DMS114 treated with DMSO at 0.1 percent for 48 hours (cell line): ENCODE results near the gene HRH1.
"Not testable (repeated sequence)": the region's sequence is repeated elsewhere in the genome, so short reads cannot be mapped to it uniquely, and the experiment has no call there.

Experiments used
- DNase-seq: peaks from one replicate; lab custom pipeline; 2025; ENCODE audit not compliant: unreplicated experiment; lab: John Stamatoyannopoulos, UW

Gene HRH1

DNA sequence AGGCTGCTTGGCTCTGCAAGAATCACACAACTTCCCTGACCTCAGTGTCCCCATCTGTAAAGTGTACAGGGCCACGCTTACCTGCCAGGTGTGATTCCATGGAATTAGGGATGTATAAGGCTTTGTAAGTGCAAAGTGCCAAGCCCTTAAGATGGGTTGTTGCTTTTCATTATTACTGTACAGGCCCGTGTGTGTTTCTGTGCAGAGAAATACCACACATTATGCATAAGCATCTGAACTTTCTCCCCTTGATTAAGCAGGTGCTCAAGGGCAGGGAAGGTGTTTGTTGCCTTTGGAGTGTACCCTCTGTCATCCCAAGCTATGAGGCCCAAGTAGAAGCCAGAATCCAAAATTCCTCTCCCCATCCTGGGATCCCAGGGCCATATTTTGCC is 13.6 kb upstream of the HRH1 start:
- no peak for DNase-seq

- no peak for DNase-seq
Measured at GRCh38 chr3:11143476-11143875, 10.8 kb upstream of the HRH1 start.

DNA sequence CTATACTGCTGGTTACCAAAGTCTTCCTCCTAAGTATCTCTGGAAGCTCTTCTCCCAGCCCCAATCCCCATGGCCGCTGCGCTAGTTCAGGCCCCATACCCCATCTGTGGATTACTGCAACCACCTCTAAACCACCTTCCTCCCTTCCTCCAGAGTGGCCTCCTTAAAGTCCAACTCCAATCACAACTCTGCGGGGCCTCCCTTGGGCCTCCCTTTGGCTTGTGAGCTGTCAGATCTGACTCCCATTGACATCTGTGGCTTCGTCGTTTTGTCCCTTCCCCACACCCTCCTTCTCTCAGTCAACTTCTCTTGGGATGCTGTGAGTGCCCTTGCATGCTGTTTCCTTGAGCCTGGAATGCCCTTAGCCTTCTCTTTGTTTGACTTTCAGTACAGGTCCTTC is 9.3 kb upstream of the HRH1 start:
- DNase-seq, result no peak

GRCh38 chr3:11145888-11146287 is 8.4 kb upstream of the HRH1 start:
- DNase-seq, result no peak

DNA sequence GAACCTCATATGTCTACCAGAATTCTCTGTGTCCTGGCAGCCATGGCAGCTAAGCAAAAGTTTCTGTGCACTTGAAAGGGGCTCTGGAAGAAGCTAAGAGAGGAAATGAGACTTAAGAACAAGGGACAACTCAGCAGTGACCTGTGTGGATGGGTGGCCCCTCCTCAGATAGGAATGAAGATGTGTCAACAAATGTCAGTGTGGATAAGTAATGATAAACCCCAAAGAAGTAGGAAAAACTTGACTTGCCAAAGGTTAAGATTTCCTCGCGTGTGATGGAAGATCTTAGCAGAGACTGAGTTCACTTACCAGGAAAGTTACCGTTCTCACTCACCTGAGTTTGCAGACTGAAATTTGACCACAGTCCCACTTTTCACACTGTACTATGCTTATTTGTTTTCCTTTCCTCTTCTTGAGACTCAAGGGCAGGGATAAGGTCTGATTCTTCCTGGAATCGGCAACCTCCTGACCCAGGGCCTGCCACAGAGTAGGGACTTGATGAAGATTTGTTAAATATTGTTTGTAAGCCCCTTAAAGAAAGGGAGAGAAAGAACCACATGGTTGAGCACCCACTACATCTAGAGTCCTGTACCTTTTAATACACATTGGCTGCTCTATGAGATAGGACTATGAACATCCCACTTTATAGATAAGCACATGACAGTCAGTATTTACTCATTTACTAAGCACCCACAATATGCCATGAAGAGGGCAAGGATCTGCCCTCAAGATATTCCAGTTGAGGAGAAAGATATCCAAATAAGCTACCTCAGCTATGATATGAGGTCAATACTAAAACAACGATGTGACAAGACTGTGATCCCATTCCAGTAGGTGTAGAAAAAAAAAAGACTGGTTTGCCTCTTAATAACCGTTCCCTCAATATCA is 7.3 kb upstream of the HRH1 start:
- DNase-seq, result no peak

DNA sequence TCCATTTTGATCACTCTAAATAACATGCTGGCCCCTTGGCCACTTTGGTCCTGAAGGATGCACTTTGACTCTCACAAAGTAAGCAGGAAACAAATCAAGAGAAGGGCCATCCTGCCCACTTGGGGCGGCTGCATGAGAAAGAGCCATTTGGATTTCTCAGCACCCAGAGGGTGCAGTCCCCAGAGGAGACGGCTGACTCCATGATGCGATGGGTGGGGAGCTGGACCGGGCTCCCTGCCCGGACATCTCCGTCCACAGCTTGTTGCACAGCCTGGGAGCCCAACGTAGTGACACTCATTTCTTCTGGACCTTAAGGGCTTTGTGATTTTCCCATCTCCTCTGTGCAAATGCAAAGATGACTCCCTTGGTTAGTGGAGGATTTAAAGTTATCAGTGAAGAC is 4.0 kb upstream of the HRH1 start:
- DNase-seq, result no peak

GRCh38 chr3:11152301-11152700 is 2.0 kb upstream of the HRH1 start:
- no peak for DNase-seq

- no peak for DNase-seq
Measured at GRCh38 chr3:11154953-11155325, 646 bp downstream of the HRH1 start.

- DNase-seq, result peak; percentile 49
Measured at GRCh38 chr3:11155341-11156025, 1.2 kb downstream of the HRH1 start.

GRCh38 chr3:11156026-11156410 is 1.7 kb downstream of the HRH1 start:
- DNase-seq, result no peak

DNA sequence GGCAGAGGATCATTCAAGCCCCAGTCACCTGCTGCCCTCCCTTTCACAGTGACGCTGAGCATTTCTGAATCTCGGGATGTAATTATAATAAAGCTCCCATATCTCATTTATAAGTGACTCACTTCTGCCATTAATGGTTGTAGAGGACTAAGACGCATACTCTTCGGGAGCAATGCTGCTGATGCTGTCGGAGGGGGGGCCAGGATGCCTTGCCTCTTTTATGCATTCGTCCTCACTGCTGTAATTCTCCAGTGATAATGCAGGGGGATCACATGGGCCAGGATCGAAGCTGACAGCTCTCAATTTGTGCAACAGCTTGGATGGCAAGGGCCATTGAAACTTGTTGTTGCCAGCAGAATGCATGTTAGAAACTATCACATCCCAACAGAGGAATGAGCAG is 3.1 kb downstream of the HRH1 start:
- DNase-seq, result no peak

DNA sequence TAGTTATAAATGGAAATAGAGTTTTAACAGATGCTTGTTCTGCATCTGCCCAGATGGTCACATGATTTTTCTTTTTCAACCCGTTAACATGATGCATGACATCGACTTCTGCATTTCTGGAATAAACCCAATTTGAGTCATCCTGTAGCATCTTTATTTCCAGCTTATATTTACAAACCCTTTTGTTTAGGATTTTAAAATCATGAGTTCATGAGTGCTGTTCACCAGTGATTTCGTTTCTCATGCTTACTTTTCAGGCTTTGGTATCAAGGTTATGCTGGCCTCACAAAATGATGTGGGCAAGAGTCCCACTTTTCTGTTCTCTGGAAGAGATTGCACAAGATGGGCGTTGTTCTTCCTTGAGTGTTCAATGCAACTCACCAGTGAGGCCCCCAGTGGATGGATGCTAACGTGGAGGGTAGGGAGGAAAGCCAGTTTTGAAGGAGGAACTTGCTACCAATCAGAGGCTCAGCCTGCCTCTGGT is 5.2 kb downstream of the HRH1 start:
- no peak for DNase-seq

- DNase-seq, result no peak
Measured at GRCh38 chr3:11161666-11162065, 7.4 kb downstream of the HRH1 start.

DNA sequence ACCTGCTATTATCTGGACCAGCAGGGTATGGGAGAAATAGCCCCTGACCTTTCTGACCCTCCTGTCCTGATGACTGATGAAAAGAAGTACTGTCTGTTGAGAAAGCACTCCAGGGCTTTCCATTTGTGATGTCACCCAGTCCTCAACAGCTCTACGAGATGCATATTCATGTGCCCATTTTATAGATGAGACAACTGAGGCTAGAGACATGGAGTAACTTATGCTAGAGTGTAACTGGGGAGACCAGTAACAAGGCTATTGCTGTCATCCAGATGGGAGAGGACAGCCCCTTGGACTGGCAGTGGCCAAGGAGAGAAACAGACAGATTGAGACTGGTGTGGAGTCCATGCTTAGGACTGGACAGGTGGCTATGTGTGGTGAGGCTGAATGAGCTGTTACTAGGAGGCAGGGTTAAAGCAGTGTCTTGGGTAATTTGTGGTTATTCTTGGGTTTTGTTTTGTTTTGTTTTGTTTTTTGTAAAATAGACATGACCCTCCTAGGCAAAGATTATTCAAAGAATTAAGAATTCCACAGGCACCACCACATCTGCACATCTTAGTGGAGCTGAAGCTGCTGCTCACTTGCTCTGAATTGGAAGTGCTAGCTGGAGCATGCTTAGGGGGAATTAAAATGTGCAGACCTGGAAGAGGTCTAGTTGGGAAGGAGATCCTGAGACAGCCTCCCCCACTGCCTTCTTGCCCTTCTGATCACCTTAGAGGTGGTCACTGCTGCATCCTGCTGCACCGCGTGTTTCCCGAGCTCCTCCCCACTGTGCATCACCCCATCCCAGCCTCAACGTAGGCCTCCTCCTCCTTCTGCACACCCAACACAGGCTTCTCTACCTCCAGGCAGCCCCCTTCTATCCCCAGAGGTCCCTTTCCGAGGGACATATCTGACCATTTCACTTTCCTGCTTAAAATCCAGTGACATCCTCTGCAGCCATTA is 8.4 kb downstream of the HRH1 start:
- DNase-seq, result no peak

DNA sequence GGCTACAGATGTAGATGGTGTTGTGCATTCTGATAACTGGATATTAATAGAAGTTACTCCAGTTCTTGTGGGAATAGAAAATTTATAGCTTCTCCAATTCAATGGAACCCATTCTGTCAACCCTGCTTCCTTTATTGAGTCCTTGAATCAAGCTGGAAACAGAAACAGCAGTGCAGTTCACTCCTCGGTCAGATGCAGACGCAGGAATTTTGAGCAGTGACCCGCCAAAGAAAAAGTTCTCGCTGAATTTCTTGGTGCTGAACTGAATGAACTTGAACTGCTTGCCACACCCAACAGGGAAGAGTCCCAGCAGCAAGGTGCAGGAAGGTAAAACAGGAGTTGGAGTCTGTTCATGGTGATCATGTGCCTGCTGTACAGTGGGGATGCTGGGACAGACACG is 10.3 kb downstream of the HRH1 start:
- DNase-seq, result no peak

- DNase-seq, result no peak
Measured at GRCh38 chr3:11165476-11165875, 11.2 kb downstream of the HRH1 start.

DNA sequence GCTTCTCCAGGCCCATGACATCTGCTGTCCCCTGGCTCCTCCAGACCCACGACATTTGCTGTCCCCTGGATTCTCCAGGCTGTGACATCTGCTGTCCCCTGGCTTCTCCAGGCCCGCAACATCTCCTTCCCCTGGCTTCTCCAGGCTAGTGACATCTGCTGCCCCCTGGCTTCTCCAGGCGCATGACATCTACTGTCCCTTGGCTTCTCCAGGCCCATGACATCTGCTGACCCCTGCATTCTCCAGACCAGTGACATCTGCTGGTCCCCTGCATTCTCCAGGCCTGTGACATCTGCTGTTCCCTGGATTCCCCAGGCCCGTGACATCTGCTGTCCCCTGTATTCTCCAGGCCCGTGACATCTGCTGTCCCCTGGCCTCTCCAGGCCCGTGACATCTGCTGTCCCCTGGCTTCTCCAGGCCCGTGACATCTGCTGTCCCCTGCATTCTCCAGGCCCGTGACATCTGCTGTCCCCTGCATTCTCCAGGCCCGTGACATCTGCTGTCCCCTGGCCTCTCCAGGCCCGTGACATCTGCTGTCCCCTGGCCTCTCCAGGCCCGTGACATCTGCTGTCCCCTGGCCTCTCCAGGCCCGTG is 12.6 kb downstream of the HRH1 start:
- not testable (repeated sequence) for DNase-seq

DNA sequence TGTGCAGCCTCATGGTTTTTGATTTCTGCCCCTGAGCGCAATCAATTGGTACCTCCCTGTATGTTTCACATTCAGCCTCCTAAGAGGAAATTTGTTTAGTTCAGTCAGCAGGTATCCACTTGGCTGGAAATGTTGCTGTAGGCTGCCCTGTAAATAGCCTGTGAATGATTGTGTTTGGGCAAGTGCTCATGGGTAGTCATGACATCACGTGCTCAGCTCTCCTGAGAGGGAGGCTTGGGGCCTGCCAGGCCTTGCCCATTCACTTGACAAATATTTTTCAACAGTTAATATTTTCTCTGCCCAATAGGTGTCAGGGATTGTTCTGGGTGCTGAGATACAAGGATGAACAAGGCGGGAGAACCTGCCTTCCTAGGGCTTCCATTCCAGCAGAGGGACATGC is 13.3 kb downstream of the HRH1 start:
- DNase-seq, result no peak

DNA sequence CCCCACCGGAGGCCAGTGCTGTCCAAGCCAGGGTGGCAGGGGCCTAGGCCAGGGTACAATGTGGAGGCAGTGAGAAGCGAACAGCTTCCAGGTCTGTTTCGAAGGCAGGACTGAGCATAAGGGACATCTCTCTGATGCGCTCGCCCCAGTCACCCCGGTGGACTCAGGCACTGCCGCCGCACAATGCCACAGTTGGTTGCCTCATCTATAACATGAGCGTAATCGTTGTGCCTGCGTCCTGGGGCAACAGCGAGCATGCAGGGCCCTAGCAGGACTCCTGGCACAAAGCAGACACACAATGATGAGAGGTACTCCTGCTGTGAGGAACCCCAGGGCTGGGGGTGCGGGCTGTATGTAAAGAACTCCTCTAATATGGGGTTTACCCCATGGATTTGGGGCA is 14.1 kb downstream of the HRH1 start:
- no peak for DNase-seq

DNA sequence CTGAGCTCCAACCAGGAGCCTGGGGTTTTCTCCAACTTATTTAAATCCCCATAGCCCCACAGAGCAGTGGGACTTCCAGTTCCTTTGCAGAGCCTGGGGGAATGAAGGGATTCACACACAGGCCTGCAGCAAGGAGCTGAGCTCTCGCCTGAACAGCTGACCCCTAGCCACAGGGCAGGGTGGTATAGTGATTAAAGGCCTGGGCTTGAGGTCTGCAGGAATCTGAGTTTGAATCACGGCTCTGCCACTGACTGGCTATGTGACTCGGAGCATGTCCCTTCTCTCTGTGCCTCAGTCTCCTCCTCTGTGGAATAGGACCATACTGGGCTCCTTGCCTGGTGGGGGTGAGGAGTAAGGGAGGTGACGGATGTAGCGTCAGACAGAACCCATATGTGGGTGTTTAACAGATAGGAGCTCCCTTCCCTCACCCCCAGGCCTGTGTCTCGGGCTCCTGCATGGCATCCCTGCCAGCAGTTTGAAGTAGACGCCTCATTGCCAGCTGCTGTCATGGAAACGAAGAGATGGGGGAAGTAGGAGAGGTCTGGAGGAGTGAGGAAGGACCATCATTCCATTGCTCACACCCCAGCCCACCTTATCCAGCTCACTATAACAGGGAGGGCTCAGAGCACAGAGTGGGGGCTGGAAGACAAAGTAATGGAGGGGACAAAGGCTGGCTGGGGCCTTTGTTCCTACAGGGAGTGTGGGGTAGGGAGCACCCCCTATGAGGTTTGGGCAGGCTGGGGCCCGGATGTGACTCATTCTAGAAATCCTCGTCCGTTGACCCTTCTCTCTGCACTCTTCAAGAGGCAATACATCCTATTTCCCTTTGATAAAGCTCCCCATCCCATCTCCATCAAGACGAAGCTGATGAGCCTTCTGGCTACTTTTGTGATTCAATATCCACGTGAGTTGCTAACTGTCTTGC is 14.8 kb downstream of the HRH1 start:
- no peak for DNase-seq
